ENCODE measurements around the gene SLC43A2. TPM values are rescaled to one million over a fixed set of nuclear protein-coding genes. Genes with fewer than 3 reads are reported as not detected.
"Not testable (repeated sequence)": the region's sequence is repeated elsewhere in the genome, so short reads cannot be mapped to it uniquely, and the experiment has no call there.

The SLC43A2 gene
- total RNA-seq, 1 donor from 2014 or later, result 15.1 TPM

- DNase-seq, result no peak
Measured at GRCh38 chr17:1535737-1536136, 92.9 kb downstream of the SLC43A2 start.

- DNase-seq, result no peak
Measured at GRCh38 chr17:1533661-1534325, 94.8 kb downstream of the SLC43A2 start.

GRCh38 chr17:1532836-1533602, 95.6 kb downstream of the SLC43A2 start:
- DNase-seq, result no peak

GRCh38 chr17:1529863-1530262, 98.8 kb downstream of the SLC43A2 start:
- no peak for DNase-seq

- DNase-seq, result not testable (repeated sequence)
Measured at GRCh38 chr17:1526876-1527275, 101.8 kb downstream of the SLC43A2 start.

GRCh38 chr17:1522626-1523025, 106.0 kb downstream of the SLC43A2 start:
- DNase-seq, result no peak

- DNase-seq, result no peak
Measured at GRCh38 chr17:1521086-1521640, 107.5 kb downstream of the SLC43A2 start.

- DNase-seq, result no peak
Measured at GRCh38 chr17:1519678-1520077, 109.0 kb downstream of the SLC43A2 start.

Small RNA genes lying within 50 kb of the gene (small RNA-seq; reads per million reads assigned to genes)
- not detected for gene RN7SL105P

Other genes with a start within 250 kb of the SLC43A2 start
- 515 TPM for gene YWHAE, start 228.6 kb downstream of the SLC43A2 start, total RNA-seq
- 152 TPM for gene CRK, start 172.6 kb downstream of the SLC43A2 start, total RNA-seq
- gene MYO1C, start 136.1 kb downstream of the SLC43A2 start, total RNA-seq, result 7.3 TPM
- gene INPP5K, start 112.2 kb downstream of the SLC43A2 start, total RNA-seq, result 43.2 TPM
- 15.1 TPM for gene PITPNA, start 66.0 kb downstream of the SLC43A2 start, total RNA-seq
- gene SCARF1, start 16.9 kb upstream of the SLC43A2 start, total RNA-seq, result 3.9 TPM
- 1.4 TPM for gene RILP, start 21.0 kb upstream of the SLC43A2 start, total RNA-seq
- gene PRPF8, start 56.0 kb upstream of the SLC43A2 start, total RNA-seq, result 71.1 TPM
- 0.47 TPM for gene TLCD2, start 81.5 kb upstream of the SLC43A2 start, total RNA-seq
- gene WDR81, start 95.9 kb upstream of the SLC43A2 start, total RNA-seq, result 10.8 TPM
- 0.16 TPM for gene SERPINF2, start 114.0 kb upstream of the SLC43A2 start, total RNA-seq
- gene SERPINF1, start 133.2 kb upstream of the SLC43A2 start, total RNA-seq, result 5.8 TPM
- gene SMYD4, start 201.1 kb upstream of the SLC43A2 start, total RNA-seq, result 9.8 TPM
- 16.4 TPM for gene RPA1, start 201.2 kb upstream of the SLC43A2 start, total RNA-seq

All from occipital lobe (tissue), 3 donors.